HepG2 (cell line): ENCODE data around the gene SMIM24. TPM values are rescaled to one million over a fixed set of nuclear protein-coding genes. Genes with fewer than 3 reads are reported as not detected.

Source experiments
- AKAP8 ChIP-seq: sonication (generic); formaldehyde crosslinking; IDR thresholded peaks from 2 replicates; pipeline ENCODE4 v1.5.1; 2020; ENCODE audit warnings: mild to moderate bottlenecking, missing genetic modification reagents
- CEBPG ChIP-seq: IDR thresholded peaks from 2 replicates; pipeline ENCODE4 v1.6.1; 2016
- HNF4G ChIP-seq, 2 experiments: sonication (generic) in 1 of 2; formaldehyde crosslinking in 1 of 2; IDR thresholded peaks; 2 replicates each; pipeline versions ENCODE4 v1.4.0 to v1.6.1; 2011 to 2020; ENCODE audit warnings: borderline replicate concordance in 2 of 2, low read depth in 2 of 2, mild to moderate bottlenecking in 2 of 2, low read length in 1 of 2, missing genetic modification reagents in 1 of 2, moderate library complexity in 1 of 2
- HOXA7 ChIP-seq: sonication (generic); formaldehyde crosslinking; IDR thresholded peaks from 2 replicates; pipeline ENCODE4 v1.8.1; 2022; ENCODE audit warnings: mild to moderate bottlenecking, missing genetic modification reagents, moderate library complexity
- MAZ ChIP-seq, 2 experiments: sonication (generic) in 1 of 2; formaldehyde crosslinking in 1 of 2; IDR thresholded peaks; 2 replicates each; pipeline versions ENCODE4 v1.5.0 to v1.6.1; 2012 to 2020; ENCODE audit warnings: low read depth in 2 of 2, mild to moderate bottlenecking in 2 of 2, borderline replicate concordance in 1 of 2, improper control_type of control experiment in 1 of 2, low read length in 1 of 2, missing genetic modification reagents in 1 of 2, moderate library complexity in 1 of 2
- SP140L ChIP-seq: sonication (generic); formaldehyde crosslinking; IDR thresholded peaks from 2 replicates; pipeline ENCODE4 v1.4.0; 2020; ENCODE audit warnings: missing genetic modification reagents, borderline replicate concordance
- STAT5B ChIP-seq: sonication (generic); formaldehyde crosslinking; IDR thresholded peaks from 2 replicates; pipeline ENCODE4 v1.4.0; 2020; ENCODE audit warnings: missing genetic modification reagents
- TCF7 ChIP-seq: sonication (generic); IDR thresholded peaks from 2 replicates; pipeline ENCODE4 v1.6.1; 2016; ENCODE audit warnings: antibody characterized with exemption, low read depth
- XRCC5 ChIP-seq: fragments of 200-400 bp; formaldehyde crosslinking; optimal IDR thresholded peaks from 2 replicates; pipeline ENCODE3; 2017; ENCODE audit warnings: mild to moderate bottlenecking, low read length
- ZFY ChIP-seq: sonication (generic); formaldehyde crosslinking; IDR thresholded peaks from 2 replicates; pipeline ENCODE4 v1.4.0; 2020; ENCODE audit warnings: missing genetic modification reagents
- ZKSCAN8 ChIP-seq: IDR thresholded peaks from 2 replicates; pipeline ENCODE4 v1.6.1; 2016; ENCODE audit warnings: borderline replicate concordance, missing genetic modification reagents, missing compliant biosample characterization
- ZNF124 ChIP-seq: sonication (generic); formaldehyde crosslinking; IDR thresholded peaks from 2 replicates; pipeline ENCODE4 v1.4.0; 2020; ENCODE audit warnings: missing genetic modification reagents
- ZNF484 ChIP-seq: sonication (generic); formaldehyde crosslinking; IDR thresholded peaks from 2 replicates; pipeline ENCODE4 v1.5.1; 2020; ENCODE audit warnings: mild to moderate bottlenecking, low read depth, missing genetic modification reagents, borderline replicate concordance
- ZNF569 ChIP-seq: sonication (generic); formaldehyde crosslinking; IDR thresholded peaks from 2 replicates; pipeline ENCODE4 v1.5.0; 2020; ENCODE audit warnings: mild to moderate bottlenecking, missing genetic modification reagents, moderate library complexity, borderline replicate concordance
- polyA plus RNA-seq, 8 experiments: library from polyadenylated mRNA; depleted of rRNA in 3 of 8; stranded (reverse) in 7 of 8; unstranded in 1 of 8; fragments of >200 nt; fragmentation: Illumina TruSeq in 4 of 8; extraction: Trizol in 4 of 8; gene quantifications; 2 replicates each; pipeline versions ENCODE4 v1.2.1 to v1.2.3, GENCODE V29; 2011 to 2016; ENCODE audit warnings: low read depth in 4 of 8, missing spikeins in 1 of 8, mixed read lengths in 1 of 8; ENCODE audit not compliant: insufficient read depth in 1 of 8
- total RNA-seq, 5 experiments: library from RNA; depleted of rRNA; stranded (reverse); fragments of >200 nt; fragmentation: Illumina TruSeq; extraction: Trizol; gene quantifications; 2 replicates each; pipeline ENCODE4 v1.2.3, GENCODE V29; 2016; ENCODE audit warnings: low read depth in 1 of 5
- TF ChIP-seq, protein P1 (sequence below): sonication (generic); formaldehyde crosslinking; IDR thresholded peaks from 2 replicates; pipeline ENCODE4 v1.4.0; 2020; ENCODE audit warnings: mild to moderate bottlenecking, missing genetic modification reagents
- TF ChIP-seq, protein P2 (sequence below): sonication (generic); formaldehyde crosslinking; IDR thresholded peaks from 2 replicates; pipeline ENCODE4 v1.4.0; 2020; ENCODE audit warnings: mild to moderate bottlenecking, missing genetic modification reagents
- TF ChIP-seq, protein P3 (sequence below): sonication (generic); formaldehyde crosslinking; IDR thresholded peaks from 2 replicates; pipeline ENCODE4 v1.5.1; 2020; ENCODE audit warnings: missing genetic modification reagents, mild to moderate bottlenecking, borderline replicate concordance
- TF ChIP-seq, protein P4 (sequence below), 2 experiments: IDR thresholded peaks; 2 replicates each; pipeline ENCODE4 v1.6.1; 2011 to 2012; ENCODE audit warnings: low read length in 2 of 2, borderline replicate concordance in 1 of 2, low read depth in 1 of 2, mild to moderate bottlenecking in 1 of 2, moderate library complexity in 1 of 2

The SMIM24 gene
- total and polyA plus RNA-seq, 2 of the 13 experiments (the other 11 are each of a cell fraction or from before 2014, with no cell fraction given) = 11.2 to 70.6 TPM

DNA sequence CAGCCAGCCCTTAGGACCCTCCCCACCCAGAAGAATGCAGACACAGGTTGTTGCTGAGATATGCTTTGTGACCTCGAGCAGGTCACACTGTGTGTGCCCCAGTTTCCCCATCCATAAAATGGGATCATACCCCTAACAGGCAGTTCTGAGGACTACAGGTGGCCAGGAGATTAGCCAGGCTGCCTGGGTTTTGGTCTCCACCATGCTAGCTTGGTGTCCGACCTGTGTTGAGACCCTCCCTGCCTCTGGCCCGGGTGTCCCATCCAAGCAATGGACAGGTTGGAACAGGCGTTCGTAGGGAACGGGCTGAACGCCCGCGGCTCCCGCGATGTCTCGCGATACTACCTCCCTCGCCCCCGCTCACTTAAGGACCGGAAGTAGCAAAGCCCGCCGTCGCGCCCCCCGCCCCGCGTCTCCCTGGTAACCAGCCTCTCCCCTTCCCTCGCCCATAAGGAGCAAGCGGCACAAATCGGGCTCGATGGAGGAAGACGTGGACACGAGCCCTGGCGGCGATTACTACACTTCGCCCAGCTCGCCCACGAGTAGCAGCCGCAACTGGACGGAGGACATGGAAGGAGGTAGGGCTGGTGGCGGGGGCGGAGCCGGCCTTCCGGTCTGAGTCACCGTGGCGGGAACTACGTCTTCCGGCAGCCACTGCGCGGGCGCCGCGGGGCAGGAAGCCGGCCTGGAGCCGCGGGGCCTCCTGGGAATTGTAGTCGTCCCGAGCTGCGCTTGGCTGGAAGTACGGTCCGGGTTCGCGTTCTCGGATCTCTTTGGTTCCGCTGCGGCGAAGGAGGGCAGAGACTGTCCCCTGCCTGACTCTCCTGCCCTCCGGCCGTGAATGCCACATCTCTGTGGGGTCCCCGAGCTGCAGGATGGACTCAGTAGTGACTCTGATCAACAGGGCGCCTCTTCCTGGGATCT is 45.4 kb downstream of the SMIM24 start (continued):
- TF ChIP-seq, protein P1, sequence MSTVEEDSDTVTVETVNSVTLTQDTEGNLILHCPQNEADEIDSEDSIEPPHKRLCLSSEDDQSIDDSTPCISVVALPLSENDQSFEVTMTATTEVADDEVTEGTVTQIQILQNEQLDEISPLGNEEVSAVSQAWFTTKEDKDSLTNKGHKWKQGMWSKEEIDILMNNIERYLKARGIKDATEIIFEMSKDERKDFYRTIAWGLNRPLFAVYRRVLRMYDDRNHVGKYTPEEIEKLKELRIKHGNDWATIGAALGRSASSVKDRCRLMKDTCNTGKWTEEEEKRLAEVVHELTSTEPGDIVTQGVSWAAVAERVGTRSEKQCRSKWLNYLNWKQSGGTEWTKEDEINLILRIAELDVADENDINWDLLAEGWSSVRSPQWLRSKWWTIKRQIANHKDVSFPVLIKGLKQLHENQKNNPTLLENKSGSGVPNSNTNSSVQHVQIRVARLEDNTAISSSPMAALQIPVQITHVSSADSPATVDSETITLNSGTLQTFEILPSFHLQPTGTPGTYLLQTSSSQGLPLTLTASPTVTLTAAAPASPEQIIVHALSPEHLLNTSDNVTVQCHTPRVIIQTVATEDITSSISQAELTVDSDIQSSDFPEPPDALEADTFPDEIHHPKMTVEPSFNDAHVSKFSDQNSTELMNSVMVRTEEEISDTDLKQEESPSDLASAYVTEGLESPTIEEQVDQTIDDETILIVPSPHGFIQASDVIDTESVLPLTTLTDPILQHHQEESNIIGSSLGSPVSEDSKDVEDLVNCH (CRISPR knock-in tag) = no peak
- TF ChIP-seq HNF4G (IDR thresholded peaks at IDR 0.05; ENCODE audit: borderline replicate concordance, low read depth, low read length) (no peak), HNF4G (CRISPR knock-in tag; IDR thresholded peaks at IDR 0.05; ENCODE audit: borderline replicate concordance, low read depth) (no peak), ZKSCAN8 (CRISPR knock-in tag) (peak; percentile 30; the same call in 1 of the 2 replicates), ZFY (CRISPR knock-in tag) (peak; percentile 75), STAT5B (CRISPR knock-in tag) (no peak), AKAP8 (CRISPR knock-in tag) (peak; percentile 57; the same call in 1 of the 2 replicates), MAZ (IDR thresholded peaks at IDR 0.05; ENCODE audit: borderline replicate concordance, low read depth, low read length) (peak; percentile 75; the same call in 1 of the 2 replicates), MAZ (CRISPR knock-in tag; IDR thresholded peaks at IDR 0.05; ENCODE audit: low read depth) (peak; percentile 83; the same call in 1 of the 2 replicates), ZNF124 (no peak), XRCC5 (peak; percentile 64), ZNF484 (CRISPR knock-in tag) (no peak), HOXA7 (no peak), SP140L (CRISPR knock-in tag) (no peak), CEBPG (CRISPR knock-in tag) (no peak), TCF7 (no peak), ZNF569 (CRISPR knock-in tag) (no peak)
- TF ChIP-seq, protein P2, sequence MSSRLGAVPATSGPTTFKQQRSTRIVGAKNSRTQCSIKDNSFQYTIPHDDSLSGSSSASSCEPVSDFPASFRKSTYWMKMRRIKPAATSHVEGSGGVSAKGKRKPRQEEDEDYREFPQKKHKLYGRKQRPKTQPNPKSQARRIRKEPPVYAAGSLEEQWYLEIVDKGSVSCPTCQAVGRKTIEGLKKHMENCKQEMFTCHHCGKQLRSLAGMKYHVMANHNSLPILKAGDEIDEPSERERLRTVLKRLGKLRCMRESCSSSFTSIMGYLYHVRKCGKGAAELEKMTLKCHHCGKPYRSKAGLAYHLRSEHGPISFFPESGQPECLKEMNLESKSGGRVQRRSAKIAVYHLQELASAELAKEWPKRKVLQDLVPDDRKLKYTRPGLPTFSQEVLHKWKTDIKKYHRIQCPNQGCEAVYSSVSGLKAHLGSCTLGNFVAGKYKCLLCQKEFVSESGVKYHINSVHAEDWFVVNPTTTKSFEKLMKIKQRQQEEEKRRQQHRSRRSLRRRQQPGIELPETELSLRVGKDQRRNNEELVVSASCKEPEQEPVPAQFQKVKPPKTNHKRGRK = no peak
- TF ChIP-seq, protein P3, sequence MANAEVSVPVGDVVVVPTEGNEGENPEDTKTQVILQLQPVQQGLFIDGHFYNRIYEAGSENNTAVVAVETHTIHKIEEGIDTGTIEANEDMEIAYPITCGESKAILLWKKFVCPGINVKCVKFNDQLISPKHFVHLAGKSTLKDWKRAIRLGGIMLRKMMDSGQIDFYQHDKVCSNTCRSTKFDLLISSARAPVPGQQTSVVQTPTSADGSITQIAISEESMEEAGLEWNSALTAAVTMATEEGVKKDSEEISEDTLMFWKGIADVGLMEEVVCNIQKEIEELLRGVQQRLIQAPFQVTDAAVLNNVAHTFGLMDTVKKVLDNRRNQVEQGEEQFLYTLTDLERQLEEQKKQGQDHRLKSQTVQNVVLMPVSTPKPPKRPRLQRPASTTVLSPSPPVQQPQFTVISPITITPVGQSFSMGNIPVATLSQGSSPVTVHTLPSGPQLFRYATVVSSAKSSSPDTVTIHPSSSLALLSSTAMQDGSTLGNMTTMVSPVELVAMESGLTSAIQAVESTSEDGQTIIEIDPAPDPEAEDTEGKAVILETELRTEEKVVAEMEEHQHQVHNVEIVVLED (CRISPR knock-in tag) = peak; percentile 71; the same call in 1 of the 2 replicates
- TF ChIP-seq, protein P4, sequence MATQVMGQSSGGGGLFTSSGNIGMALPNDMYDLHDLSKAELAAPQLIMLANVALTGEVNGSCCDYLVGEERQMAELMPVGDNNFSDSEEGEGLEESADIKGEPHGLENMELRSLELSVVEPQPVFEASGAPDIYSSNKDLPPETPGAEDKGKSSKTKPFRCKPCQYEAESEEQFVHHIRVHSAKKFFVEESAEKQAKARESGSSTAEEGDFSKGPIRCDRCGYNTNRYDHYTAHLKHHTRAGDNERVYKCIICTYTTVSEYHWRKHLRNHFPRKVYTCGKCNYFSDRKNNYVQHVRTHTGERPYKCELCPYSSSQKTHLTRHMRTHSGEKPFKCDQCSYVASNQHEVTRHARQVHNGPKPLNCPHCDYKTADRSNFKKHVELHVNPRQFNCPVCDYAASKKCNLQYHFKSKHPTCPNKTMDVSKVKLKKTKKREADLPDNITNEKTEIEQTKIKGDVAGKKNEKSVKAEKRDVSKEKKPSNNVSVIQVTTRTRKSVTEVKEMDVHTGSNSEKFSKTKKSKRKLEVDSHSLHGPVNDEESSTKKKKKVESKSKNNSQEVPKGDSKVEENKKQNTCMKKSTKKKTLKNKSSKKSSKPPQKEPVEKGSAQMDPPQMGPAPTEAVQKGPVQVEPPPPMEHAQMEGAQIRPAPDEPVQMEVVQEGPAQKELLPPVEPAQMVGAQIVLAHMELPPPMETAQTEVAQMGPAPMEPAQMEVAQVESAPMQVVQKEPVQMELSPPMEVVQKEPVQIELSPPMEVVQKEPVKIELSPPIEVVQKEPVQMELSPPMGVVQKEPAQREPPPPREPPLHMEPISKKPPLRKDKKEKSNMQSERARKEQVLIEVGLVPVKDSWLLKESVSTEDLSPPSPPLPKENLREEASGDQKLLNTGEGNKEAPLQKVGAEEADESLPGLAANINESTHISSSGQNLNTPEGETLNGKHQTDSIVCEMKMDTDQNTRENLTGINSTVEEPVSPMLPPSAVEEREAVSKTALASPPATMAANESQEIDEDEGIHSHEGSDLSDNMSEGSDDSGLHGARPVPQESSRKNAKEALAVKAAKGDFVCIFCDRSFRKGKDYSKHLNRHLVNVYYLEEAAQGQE (IDR thresholded peaks at IDR 0.05; ENCODE audit: borderline replicate concordance in 1 of 2, low read depth in 1 of 2, low read length in 2 of 2) = no peak
